GM21619 (cell line): Measurements from ENCODE around the gene GAP43.

ENCODE experiments used
- ATAC-seq: cut with Tn5 transposase; IDR thresholded peaks from one replicate; pipeline ENCODE4 v1.9.1; 2021; ENCODE audit not compliant: unreplicated experiment

Gene GAP43

DNA sequence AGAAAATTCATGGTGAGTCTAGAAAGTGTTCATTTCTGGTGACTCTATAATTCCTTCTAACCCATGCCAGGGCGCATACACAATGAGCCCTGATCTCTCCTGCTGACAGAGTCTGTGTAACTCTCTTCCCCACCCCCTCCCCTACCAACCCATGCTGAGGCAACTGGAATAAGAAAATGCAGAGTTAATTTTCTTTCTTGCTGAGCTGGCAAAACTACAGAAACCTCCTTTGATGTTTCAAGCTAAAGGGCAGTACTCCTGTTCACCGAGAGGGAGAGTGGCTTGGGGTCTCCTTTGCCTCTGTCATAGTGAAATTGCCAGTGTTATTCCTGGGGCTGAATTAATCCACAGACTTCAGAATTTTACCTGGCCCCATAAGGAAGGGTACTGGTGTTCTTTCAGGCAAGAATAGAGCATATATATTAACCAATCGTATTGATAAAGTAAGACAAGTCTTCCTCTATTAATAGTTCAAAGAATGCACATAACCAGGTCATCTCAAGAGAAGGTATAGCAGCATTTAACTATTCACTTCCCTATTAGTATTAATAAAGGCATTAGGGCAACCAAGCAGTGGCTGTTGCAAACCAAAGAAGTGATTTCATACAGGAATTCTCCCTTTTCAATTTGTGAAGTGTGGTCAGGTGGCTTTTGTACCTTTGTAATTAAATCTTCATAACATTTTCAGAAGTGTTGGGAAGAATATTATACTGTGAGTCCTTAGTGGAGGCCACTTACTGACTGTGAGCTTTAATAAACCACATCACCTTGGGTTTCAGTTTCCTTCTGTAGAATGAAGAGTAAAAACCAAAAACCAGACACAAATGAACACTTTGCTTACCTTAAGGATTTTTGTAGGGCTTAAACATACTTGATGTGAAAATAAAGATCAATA is 4.1 kb downstream of the GAP43 start:
- peak; percentile 81 for ATAC-seq

DNA sequence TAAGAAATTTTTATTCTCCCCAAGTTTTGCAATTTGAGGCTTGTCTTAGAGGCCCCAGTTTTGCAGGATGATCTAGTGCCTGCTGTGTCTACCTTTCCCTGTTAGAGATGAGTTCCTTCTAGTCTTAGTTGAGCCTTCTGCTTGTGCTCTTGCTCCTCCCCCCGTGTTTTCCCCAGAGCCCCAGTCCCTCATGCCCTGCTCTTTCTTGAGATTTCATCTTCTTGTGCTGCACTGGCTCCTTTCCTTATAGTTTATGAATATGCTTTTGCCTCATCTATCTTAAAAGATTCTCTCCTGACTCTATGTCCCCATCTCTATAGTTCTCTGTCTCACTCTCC is 4.7 kb downstream of the GAP43 start:
- ATAC-seq: peak; percentile 36

DNA sequence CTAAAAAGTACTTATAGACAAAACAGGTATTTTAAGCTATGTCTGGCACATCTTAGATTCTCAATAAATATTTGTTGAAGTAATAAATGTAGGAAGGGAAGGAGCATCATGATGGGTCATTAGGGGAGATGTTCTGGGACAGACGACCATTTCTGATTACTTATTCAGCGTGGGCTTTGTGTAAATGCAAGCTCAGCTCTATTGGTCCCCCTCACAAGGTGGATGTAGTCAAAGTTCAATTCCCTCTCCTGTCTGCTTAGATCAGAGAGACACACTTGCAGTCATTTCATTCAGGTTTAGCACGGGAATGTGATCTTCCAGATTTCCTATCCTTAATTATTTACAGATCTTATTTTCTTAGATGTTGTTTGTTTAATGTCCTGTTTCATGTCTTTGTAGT is 7.5 kb downstream of the GAP43 start:
- no peak for ATAC-seq

DNA sequence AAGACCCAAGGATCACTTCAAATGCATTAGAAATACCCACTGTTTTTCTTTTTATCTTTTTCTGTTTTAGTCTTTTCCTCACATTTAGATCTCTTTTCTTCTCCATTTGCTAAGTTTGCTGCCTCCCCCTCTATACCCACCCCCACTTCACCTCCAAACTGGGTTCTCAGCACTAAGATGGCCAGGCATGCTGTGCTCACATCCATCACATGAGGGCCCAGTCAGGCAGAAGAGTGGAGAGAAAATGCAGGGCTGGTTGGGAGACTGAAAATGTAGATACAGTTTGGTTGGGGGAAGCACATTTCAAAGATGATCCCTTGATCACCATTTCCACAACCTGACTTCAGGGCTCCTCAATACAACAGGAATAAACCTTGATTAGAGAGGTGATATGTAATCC is 8.7 kb downstream of the GAP43 start:
- no peak for ATAC-seq

DNA sequence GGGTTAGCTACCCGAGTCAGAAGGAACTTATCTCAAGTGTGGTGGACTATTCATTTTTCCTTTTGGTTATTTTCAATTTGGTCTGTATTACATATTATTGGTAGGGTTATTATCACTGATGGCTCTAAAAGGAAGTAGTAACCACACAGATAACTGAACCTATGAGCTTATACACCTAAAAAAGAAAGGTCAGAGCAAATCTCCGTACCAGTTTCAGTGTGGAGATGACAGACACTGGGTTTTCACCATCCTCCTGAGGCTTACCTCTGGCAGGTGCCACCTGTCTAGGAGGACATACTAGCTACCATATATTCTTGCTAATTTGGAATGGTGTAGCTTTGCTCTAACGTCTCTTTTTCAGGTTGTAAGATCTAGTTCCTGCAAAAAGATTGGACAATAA is 10.2 kb downstream of the GAP43 start:
- peak; percentile 50 for ATAC-seq

DNA sequence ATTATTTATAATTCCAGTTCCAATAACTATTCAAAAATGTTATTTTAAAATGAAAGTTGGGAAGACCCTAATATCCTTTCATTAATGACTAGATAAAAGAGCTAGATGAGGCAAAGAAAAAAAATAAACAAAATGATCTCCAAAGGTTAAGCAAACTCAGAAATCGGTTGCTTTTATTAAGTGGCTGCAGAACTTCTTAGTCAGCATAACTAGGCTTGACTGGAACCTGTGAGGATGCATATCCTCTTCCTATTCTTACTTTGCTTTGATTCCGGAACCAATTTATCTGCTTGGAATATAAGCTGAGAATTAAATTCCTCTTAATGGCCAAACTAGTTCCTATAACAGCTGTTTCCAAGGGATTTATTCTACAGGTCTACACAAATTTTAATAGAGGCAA is 10.7 kb downstream of the GAP43 start:
- no peak for ATAC-seq

GRCh38 chr3:115635406-115635805 is 12.1 kb downstream of the GAP43 start:
- no peak for ATAC-seq

DNA sequence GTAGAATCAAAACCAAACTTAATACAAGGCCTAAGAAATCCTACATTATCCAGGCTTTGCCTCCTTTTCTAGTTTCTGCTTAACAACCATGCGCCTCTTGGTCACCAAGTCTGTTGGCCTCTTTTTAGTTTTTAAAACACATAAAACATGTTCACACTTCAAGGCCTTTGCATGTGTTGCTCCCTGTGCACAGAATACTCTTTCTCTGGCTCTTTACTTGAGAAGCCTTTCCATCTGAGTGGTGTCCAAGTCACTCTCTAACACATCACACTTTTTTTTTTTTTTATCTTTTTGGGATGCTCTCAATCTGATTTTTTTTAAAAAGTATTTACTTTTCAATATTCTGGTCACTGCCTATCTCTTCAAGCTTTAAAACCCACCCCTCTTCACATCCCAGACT is 14.9 kb downstream of the GAP43 start:
- no peak for ATAC-seq

DNA sequence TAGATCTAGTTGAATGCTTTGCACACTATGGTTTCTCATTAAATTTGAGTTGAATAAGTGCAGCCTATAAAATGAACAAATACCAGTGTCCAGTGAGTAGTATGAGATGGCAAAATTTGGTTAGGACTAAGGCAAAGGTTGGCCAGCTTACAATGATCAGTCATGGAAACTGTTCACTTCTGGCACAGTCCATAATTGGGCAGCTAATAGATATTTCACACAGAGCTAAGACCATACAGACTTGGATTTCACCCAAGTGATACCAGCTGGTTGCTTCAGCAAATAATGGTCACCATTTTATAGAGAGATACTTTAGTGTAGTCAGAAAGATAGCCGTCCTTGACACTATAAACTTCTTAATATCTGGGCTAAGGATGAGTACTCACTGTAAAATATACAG is 15.7 kb downstream of the GAP43 start:
- no peak for ATAC-seq

DNA sequence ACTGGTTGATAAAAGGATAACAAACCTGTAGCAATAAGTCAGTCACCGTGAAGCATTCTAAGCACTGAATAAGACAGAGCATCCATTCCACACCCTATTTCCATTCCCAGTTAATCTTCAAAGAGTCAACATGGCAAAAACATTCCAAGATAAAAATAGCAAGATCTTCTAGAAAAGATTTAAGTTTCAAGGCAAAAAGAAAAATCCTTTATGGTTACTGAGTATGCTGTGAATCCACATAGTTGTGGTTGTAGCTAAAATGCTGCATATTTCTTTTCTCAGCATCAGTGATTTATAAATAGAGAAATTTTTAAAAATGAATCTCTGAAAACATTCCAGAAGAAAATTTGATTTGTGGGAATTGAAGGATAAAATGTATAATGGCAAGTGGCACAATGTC is 21.1 kb downstream of the GAP43 start:
- ATAC-seq: no peak

DNA sequence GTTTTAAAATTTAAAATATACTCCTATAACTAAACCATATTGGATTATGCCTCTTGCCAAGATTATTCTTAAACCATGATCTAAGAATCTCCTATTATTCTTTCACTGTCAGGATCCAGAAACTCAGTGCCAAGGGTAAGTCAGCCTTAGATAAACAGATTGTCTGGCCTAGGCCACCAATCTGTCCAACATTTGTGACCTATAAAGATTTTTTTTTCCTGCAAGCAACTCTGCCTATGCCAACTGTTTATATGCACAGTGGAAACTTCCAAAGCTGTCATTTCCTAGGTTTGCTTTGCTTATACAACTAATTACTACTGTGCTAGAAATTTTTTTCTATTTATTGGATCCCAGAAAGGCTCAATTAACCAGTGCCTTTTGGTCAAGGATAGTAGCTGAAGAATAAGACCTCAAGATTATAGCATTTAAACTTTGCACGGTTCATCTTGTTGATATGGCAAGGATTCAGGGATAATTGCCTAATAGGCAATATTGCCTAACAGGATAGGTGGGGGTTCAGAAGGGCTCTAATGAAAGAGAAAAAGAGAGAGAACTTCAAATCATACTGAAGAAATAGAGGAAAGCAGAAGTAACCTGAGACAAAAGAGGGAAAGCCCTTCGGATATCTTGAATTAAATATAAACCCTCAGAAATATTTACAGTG is 22.8 kb downstream of the GAP43 start:
- no peak for ATAC-seq

DNA sequence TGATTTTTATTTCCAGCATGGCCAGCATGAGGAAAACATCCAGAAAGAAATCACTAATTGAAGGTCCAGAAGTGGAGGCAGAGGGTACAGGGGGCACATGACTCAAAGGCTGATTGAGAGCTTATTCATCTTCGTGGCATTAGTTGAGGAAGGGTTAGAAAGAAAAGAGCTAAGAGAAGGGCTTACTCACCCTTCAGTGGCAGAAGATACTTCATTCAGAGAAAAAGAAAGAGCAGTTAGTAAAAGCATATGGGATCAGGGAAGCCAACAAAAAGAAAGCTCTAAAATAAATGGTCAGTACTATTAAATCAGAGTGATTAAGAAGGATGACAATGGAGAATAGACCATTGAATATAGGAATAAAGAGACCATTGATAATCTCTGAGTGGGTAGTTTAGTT is 25.2 kb downstream of the GAP43 start:
- ATAC-seq: no peak

GRCh38 chr3:115651087-115651486 is 27.8 kb downstream of the GAP43 start:
- no peak for ATAC-seq

DNA sequence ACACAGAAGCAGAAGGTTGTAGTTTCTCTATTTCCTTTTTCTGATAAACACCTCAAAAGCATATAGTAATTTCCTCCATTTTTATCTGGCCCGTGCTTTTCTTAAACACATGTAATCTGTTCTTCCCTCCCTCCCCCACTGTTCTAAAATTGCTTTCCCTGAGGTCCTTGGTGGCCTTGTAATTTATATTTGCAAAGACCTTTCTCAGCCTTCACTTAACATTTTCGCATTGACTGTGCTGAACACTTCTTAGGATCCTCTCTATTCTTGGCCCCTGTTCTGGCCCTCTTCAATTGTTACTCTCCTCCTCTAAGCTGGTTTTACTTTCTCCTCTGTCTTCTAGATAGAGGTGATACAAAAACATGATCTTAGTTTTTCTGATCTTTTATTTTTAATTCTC is 28.3 kb downstream of the GAP43 start:
- ATAC-seq: no peak

DNA sequence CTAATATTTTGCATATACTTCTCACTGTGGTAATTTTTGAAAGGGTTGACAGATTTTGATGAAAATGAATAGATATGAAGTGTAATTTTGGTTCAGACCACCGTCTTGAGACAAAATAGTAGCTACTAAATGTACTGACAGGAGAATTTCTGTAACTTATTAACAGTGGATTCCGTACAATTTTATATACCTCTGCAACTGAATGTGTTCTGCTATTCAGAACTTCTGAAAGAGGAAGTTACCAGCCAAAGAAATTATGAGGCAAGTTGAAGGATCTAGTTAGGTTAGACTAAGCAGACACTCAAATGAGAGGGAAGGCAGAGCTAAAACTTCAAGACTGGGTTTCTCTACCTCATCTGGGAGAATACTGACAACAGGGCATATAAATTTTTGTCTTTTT is 29.4 kb downstream of the GAP43 start:
- ATAC-seq: peak; percentile 67

DNA sequence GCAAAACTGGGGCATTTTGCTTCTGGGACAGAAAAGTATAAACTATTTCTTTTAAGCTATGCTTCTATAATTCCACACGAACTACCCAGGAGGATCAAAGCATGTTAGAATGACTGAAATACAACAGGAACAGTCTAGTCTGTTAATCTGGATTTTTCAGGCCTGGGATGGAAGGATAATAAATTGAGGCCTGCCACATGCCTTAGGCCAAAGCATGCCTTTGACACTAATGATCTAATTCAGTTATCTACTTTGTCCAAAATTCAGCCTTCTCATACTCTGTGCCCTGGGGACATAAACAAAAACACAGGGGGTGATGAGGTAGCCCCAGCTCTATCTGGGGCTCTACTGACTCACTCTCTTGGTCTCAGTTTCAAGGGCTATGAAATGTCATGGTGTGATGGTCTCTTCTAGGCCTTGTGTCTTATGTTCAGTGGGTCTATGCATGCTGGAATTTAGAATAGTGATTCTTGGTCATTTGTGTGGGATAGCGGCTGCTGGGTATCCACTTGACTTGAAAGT is 32.5 kb downstream of the GAP43 start:
- ATAC-seq: no peak

GRCh38 chr3:115657168-115657567 is 33.9 kb downstream of the GAP43 start:
- ATAC-seq: no peak

DNA sequence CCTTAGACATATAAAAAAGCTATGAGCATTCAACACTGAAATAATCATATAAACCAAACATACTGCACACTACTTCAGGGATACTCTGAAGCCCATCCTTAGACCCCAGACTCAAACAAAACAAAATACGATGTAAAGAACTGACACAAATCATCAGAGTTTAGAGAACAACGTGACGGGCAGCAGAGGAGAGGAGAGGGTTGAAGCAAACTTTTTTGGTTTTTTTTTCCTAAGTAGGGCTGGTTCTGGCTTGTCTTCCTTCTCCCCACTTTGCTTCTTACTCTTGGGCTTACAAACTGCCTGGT is 34.7 kb downstream of the GAP43 start:
- ATAC-seq: peak; percentile 1

- peak; percentile 70 for ATAC-seq
Measured at GRCh38 chr3:115658337-115659181, 35.2 kb downstream of the GAP43 start.

- ATAC-seq: peak; percentile 13
Measured at GRCh38 chr3:115659253-115660220, 36.2 kb downstream of the GAP43 start.
